Osteoblast (primary cell): ENCODE results near the gene CCDC106. TPM values are rescaled to one million over a fixed set of nuclear protein-coding genes. Genes with fewer than 3 reads are reported as not detected.

ENCODE experiments used
- DNase-seq: peaks from one replicate; pipeline ENCODE4 v3.0.0; 2011; ENCODE audit warnings: low spot score, mixed read lengths; ENCODE audit not compliant: insufficient read length; ENCODE audit errors: missing footprints
- H2AFZ ChIP-seq: 2 replicates; pipeline ENCODE4 v1.6.0; 2011; ENCODE audit warnings: mild to moderate bottlenecking, low read length
- H3K27ac ChIP-seq: 2 replicates; pipeline ENCODE4 v1.5.1; 2011; ENCODE audit warnings: mild to moderate bottlenecking, low read depth, low read length, moderate library complexity
- H3K27me3 ChIP-seq: 2 replicates; pipeline ENCODE4 v1.6.0; 2012; ENCODE audit warnings: mild to moderate bottlenecking, control low read depth, inconsistent platforms, low read length, moderate library complexity; ENCODE audit not compliant: insufficient read depth
- H3K36me3 ChIP-seq: 2 replicates; pipeline ENCODE4 v1.5.1; 2011; ENCODE audit warnings: mild to moderate bottlenecking, low read length, control low read depth, moderate library complexity; ENCODE audit not compliant: insufficient read depth
- H3K4me1 ChIP-seq: 2 replicates; pipeline ENCODE4 v1.5.1; 2011; ENCODE audit warnings: mild to moderate bottlenecking, low read length, control low read depth, moderate library complexity; ENCODE audit not compliant: insufficient read depth
- H3K4me2 ChIP-seq: 2 replicates; pipeline ENCODE4 v1.6.0; 2011; ENCODE audit warnings: mild to moderate bottlenecking, low read length; ENCODE audit not compliant: insufficient read depth
- H3K4me3 ChIP-seq: fragments of 200-600 bp; sonication (generic); 3 replicates; pipeline ENCODE4 v1.5.1; 2012; ENCODE audit warnings: mild to moderate bottlenecking, low read length, inconsistent platforms; ENCODE audit not compliant: insufficient read depth
- H3K79me2 ChIP-seq: 2 replicates; pipeline ENCODE4 v1.6.0; 2012; ENCODE audit warnings: mild to moderate bottlenecking, low read length, control low read depth, inconsistent platforms; ENCODE audit not compliant: insufficient read depth
- H3K9me3 ChIP-seq: 2 replicates; pipeline ENCODE4 v1.5.1; 2011; ENCODE audit warnings: low read depth, low read length, control low read depth
- H4K20me1 ChIP-seq: 2 replicates; pipeline ENCODE4 v1.6.0; 2012; ENCODE audit warnings: mild to moderate bottlenecking, low read length, control low read depth; ENCODE audit not compliant: insufficient read depth
- CTCF ChIP-seq: IDR thresholded peaks from 2 replicates; pipeline ENCODE4 v1.5.1; 2011; ENCODE audit warnings: mild to moderate bottlenecking, low read depth, low read length, moderate library complexity; ENCODE audit errors: extremely low read depth
- total RNA-seq: library from RNA; depleted of rRNA; stranded (reverse); fragments of >200 nt; gene quantifications from 2 replicates; pipeline ENCODE4 v1.2.3, GENCODE V29; 2012

CCDC106 gene
- total RNA-seq, 1 donor, result 10.5 TPM

DNA sequence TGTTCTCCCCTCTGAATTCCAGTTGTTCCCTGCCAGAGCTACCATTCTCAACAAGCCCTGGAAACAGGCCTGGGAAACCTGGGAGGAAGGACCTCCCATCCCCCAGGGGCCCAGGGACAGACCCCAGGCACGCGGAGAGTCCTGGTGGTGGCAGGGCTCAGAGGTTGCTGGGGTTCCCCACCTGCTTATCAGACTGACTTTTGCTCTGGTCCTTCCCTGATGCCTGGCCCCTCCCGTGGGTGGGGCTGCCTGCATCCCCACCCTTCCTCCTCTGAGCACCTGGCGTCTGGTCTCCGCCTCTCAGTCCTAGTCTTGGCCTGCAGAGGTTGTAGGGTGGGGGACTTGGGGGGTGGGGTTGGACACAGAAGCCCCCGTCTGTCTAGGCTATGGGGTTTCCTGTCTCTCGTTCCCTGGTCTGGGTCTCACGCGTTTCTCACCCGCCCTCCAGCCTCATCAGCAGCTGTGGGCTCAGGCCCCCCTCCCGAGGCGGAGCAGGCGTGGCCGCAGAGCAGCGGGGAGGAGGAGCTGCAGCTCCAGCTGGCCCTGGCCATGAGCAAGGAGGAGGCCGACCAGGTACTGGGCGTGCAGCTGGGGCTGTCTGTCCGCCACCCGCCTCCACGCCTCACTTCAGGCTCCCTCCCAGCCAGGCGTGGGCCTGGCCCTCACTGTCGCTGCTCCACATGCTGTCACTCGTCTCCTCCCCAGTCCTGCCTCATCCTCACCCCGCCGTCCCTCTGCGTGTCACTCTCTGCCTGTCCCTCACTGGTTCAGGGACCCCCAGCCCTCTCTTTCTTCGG is 40.6 kb downstream of the CCDC106 start:
- no peaks in the 10 kb centered on the region for H3K4me1 ChIP-seq
- H3K4me2 ChIP-seq, result no peak overlapping the region
- H4K20me1 ChIP-seq, result peaks cover 50% of the 10 kb centered on the region
- H3K9me3 ChIP-seq, result no peaks in the 10 kb centered on the region
- H3K27me3 ChIP-seq, result no peaks in the 10 kb centered on the region
- H3K27ac ChIP-seq, result no peak overlapping the region
- H2AFZ ChIP-seq, result no peak overlapping the region
- peak; percentile 79 for DNase-seq
- H3K36me3 ChIP-seq, result peaks cover 24% of the 10 kb centered on the region
- peaks cover 57% of the 10 kb centered on the region for H3K79me2 ChIP-seq
- TF ChIP-seq CTCF, result no peak
- H3K4me3 ChIP-seq, result no peak overlapping the region

GRCh38 chr19:55689411-55690108 is 41.5 kb downstream of the CCDC106 start:
- no peak for TF ChIP-seq CTCF
- peaks cover 48% of the 10 kb centered on the region for H3K79me2 ChIP-seq
- no peak overlapping the region for H3K27ac ChIP-seq
- no peak overlapping the region for H3K4me2 ChIP-seq
- no peak overlapping the region for H2AFZ ChIP-seq
- no peaks in the 10 kb centered on the region for H3K4me1 ChIP-seq
- H3K9me3 ChIP-seq, result no peaks in the 10 kb centered on the region
- peaks cover 31% of the 10 kb centered on the region for H3K36me3 ChIP-seq
- H3K27me3 ChIP-seq, result no peaks in the 10 kb centered on the region
- peaks cover 46% of the 10 kb centered on the region for H4K20me1 ChIP-seq
- DNase-seq, result peak; percentile 81
- no peak overlapping the region for H3K4me3 ChIP-seq

DNA sequence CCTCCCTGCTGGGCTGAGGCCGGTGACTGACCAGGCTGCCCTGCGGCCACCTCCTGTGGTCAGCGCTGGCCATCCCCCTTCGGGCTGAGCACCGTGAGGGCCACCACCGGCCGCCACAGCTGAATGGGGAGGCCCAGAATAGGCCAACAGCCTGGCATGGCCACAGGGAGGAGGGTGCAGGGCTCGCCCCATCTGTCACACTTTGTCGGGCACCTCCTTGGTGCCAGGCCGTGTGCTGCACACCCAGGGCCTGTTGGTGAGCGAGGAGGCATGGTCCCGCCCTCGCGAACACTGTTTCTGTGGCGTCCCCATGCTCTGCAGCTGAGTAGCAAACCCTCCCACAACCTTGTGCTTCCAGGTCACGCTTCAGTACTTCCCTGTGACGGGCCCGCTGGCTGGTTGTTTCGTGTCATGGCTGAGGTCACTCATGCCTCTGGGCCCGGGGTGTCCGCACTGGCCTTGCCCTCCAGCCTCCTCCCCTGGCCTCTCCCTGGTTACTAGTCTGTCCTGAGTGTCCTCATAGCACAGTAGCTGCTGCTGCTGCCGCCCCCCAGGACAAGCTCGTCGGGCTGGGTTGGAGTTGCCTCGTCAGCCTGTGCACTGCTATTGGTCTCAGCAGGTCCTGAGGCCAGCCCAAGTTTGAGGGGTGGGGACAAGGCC is 42.2 kb downstream of the CCDC106 start:
- peaks cover 40% of the 10 kb centered on the region for H4K20me1 ChIP-seq
- H2AFZ ChIP-seq, result no peak overlapping the region
- no peaks in the 10 kb centered on the region for H3K9me3 ChIP-seq
- H3K79me2 ChIP-seq, result peaks cover 41% of the 10 kb centered on the region
- H3K4me3 ChIP-seq, result no peak overlapping the region
- H3K4me1 ChIP-seq, result no peaks in the 10 kb centered on the region
- no peaks in the 10 kb centered on the region for H3K27me3 ChIP-seq
- H3K36me3 ChIP-seq, result peaks cover 27% of the 10 kb centered on the region
- peak; percentile 84 for DNase-seq
- no peak for TF ChIP-seq CTCF
- no peak overlapping the region for H3K27ac ChIP-seq
- H3K4me2 ChIP-seq, result no peak overlapping the region
